Thyroid gland (tissue), 4 donors: ENCODE data around the gene STEAP3.

Experiments used
- CTCF ChIP-seq, 6 experiments: fragments of 200-600 bp in 3 of 6; fragments of 450-650 bp in 3 of 6; sonication (generic) in 3 of 6; IDR thresholded peaks; one replicate each; pipeline ENCODE4 v1.5.1; 2016 to 2019; ENCODE audit warnings: antibody characterized with exemption in 6 of 6, mild to moderate bottlenecking in 2 of 6, inconsistent platforms in 1 of 6, moderate library complexity in 1 of 6
- POLR2A ChIP-seq, 2 donors: fragments of 450-650 bp; IDR thresholded peaks; one replicate each; pipeline ENCODE4 v1.6.1; 2017; ENCODE audit warnings: antibody characterized with exemption in 2 of 2, mild to moderate bottlenecking in 2 of 2, moderate library complexity in 1 of 2

- TF ChIP-seq POLR2A (IDR thresholded peaks at IDR 0.05), result no peak
- no peak for TF ChIP-seq CTCF (IDR thresholded peaks at IDR 0.05)
Observed at GRCh38 chr2:119229716-119230115, 6.1 kb downstream of the STEAP3 start.
